HG02973 (cell line): ENCODE results near the gene PLD5.
"Not testable (repeated sequence)": the region's sequence is repeated elsewhere in the genome, so short reads cannot be mapped to it uniquely, and the experiment has no call there.

Experiments
- ATAC-seq: cut with Tn5 transposase; IDR thresholded peaks from one replicate; pipeline ENCODE4 v1.9.1; 2021; ENCODE audit warnings: moderate library complexity; ENCODE audit not compliant: unreplicated experiment

The PLD5 gene

DNA sequence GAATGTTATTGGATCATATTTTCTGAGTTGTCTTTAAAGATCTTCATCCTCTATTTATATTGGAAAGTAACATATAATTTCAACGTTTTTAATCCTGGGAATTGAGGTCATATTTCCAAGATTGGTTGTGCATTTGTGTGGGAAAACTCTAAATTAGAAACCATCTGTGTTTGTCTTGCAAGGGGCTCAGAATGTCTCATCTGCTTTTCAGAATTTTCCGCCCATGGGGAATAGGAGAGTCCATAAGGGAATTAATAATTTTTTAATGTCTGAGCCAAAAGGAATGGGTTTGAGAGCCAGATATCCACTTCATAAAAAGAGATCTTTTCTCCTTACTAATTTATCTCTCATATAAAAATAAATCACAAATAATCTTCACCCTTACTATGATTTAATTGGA is 440.8 kb downstream of the PLD5 start:
- ATAC-seq, result no peak

GRCh38 chr1:242081446-242081845 is 443.1 kb downstream of the PLD5 start:
- ATAC-seq, result no peak

DNA sequence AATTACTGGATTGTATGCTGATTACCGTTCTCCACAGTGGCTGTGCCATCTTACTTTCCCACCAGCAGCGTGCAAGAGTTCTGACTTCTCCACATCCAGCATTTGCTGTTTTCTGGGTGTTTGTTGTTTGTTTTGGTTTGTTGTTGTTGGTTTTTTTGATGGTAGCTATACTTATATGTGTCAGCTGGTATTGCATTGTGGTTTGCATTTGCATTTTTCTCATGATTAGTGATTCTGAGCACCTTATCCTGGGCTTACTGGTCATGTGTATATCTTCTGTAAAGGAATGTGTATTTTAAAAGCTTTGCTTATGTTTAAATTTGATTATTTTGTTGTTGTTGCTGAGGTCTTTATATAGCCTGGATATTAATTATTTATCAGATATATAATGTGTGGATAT is 458.7 kb downstream of the PLD5 start:
- ATAC-seq, result no peak

GRCh38 chr1:242062271-242062670 is 462.2 kb downstream of the PLD5 start:
- ATAC-seq, result no peak

- no peak for ATAC-seq
These were observed 464.5 kb downstream of the PLD5 start for GRCh38 chr1:242059976-242060375.

DNA sequence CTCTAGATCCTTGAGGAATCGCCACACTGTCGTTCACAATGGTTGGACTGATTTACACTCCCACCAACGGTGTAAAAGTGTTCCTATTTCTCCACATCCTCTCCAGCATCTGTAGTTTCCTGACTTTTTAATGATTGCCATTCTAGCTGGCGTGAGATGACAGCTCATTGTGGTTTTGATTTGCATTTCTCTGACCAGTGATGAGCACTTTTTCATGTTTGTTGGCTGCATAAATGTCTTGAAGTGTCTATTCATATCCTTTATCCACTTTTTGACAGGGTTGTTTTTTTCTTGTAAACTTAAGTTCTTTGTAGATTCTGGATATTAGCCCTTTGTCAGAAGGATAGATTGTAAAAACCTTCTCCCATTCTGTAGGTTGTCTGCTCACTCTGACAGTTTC is 465.9 kb downstream of the PLD5 start:
- not testable (repeated sequence) for ATAC-seq

- not testable (repeated sequence) for ATAC-seq
These were observed 466.3 kb downstream of the PLD5 start for GRCh38 chr1:242058181-242058580.

GRCh38 chr1:242057745-242058115 is 466.8 kb downstream of the PLD5 start:
- ATAC-seq, result no peak

DNA sequence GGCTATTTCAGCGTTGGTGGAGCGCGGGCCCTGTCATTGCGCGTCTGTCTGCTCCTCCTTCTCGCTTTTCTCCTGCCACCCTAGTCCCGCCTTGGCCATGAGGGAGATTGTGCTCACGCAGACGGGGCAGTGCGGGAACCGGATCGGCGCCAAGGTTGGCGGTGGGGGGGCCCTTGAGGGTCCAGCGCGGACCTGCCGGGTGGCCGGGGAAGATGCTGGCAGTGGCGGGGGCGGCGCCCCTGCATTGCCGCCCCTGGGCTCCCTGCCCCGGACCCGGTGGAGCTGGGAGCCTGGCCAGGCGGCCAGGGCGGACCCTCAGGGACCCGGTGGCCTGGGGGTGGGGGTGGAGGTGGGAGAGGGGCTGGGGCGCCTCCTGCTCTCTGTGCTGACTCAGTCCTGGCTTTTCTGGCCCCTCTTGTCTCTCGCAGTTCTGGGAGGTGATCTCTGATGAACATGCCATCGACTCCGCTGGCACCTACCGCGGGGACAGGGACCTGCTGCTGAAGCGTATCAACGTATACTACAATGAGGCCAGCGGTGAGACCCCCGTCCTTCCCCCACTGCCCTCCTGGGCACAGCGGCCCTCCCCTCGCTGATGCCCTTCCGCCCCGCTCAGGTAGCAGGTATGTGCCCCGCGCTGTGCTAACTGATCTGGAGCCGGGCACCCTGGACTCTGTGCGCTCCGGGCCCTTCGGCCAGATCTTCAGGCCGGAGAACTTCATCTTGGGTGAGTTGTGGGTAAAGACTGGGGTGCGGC is 467.3 kb downstream of the PLD5 start:
- ATAC-seq, result no peak

GRCh38 chr1:242055749-242056320 is 468.7 kb downstream of the PLD5 start:
- ATAC-seq, result no peak

GRCh38 chr1:242043165-242043564 is 481.3 kb downstream of the PLD5 start:
- ATAC-seq, result no peak

GRCh38 chr1:242034392-242034791 is 490.1 kb downstream of the PLD5 start:
- ATAC-seq, result no peak

- ATAC-seq, result no peak
These were observed 491.1 kb downstream of the PLD5 start for GRCh38 chr1:242033447-242033846.
